Activated CD8-positive, alpha-beta memory T cell treated with anti-CD3 and anti-CD28 coated beads for 36 hours (primary cell): ENCODE results near the gene CTDP1. TPM values are rescaled to one million over a fixed set of nuclear protein-coding genes. Genes with fewer than 3 reads are reported as not detected.

Experiments
- CTCF ChIA-PET: fragments of 350-600 bp; sonication (Branson Sonifier 250); formaldehyde crosslinking; loops from one replicate; lab custom pipeline; 2021; ENCODE audit warnings: antibody characterized with exemption; lab: Charles Lee
- POLR2A ChIA-PET: fragments of 350-600 bp; sonication (Branson Sonifier 250); formaldehyde crosslinking; loops from one replicate; lab custom pipeline; 2021; ENCODE audit warnings: antibody characterized with exemption; lab: Charles Lee
- total RNA-seq, 2 experiments: library from RNA; stranded (reverse); gene quantifications; one replicate each; pipeline ENCODE4 v1.2.3, GENCODE V29; 2021

The CTDP1 gene
- total RNA-seq, 2 experiments from 2014 or later, result 41.5 to 42.9 TPM

GRCh38 chr18:79770501-79770815, 90.9 kb downstream of the CTDP1 start:
- CTCF ChIA-PET, result no interaction called here

DNA sequence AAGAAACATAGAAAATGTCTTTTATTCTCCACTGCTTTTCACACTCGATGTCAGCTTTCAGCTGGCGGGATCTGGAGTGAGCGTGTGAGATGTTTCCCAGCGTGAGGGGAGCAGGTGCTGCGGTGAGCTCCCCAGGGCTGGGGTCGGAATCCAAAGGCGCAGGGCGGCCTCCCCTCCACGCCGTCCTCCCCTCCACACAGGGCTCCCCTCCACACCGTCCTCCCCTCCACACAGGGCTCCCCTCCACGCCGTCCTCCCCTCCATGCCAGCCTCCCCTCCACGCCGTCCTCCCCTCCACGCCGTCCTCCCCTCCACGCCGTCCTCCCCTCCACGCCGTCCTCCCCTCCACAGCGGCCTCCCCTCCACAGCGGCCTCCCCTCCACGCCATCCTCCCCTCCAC, 91.2 kb downstream of the CTDP1 start:
- POLR2A ChIA-PET, result no interaction called here
- CTCF ChIA-PET, result no interaction called here

More at GRCh38 chr18:79770501-79770815, 90.9 kb downstream of the CTDP1 start:
- POLR2A ChIA-PET, result no interaction called here

DNA sequence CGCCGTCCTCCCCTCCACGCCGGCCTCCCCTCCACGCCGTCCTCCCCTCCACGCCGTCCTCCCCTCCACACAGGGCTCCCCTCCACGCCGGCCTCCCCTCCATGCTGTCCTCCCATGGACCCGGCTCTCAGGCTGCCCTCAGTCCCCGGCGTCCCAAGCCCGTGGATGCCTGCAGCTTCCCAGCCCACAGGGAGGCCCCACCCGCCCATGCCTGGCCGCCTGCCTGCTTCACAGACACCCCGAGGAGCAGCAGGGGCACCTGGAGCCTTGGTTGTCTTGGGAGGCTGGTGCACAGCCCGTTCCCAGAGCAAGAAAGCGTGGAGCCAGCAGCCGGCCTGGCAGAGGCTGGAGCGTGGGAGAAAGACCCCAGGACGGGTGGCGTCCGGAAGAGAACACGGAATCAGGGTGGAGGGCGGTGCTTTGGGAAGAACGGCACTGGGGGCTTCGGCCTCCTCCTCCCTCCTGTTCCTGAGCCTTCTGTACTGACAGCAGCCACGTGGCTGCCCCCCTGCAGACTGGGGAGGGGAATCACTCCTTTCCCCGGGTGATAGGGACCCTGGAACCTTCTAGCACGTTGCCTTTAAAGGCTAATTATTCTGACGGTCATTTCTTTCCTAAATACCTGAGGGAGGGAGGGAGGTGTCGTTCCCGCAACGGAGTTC, 92.0 kb downstream of the CTDP1 start:
- ChIA-PET CTCF (no interaction called here), POLR2A (no interaction called here)

DNA sequence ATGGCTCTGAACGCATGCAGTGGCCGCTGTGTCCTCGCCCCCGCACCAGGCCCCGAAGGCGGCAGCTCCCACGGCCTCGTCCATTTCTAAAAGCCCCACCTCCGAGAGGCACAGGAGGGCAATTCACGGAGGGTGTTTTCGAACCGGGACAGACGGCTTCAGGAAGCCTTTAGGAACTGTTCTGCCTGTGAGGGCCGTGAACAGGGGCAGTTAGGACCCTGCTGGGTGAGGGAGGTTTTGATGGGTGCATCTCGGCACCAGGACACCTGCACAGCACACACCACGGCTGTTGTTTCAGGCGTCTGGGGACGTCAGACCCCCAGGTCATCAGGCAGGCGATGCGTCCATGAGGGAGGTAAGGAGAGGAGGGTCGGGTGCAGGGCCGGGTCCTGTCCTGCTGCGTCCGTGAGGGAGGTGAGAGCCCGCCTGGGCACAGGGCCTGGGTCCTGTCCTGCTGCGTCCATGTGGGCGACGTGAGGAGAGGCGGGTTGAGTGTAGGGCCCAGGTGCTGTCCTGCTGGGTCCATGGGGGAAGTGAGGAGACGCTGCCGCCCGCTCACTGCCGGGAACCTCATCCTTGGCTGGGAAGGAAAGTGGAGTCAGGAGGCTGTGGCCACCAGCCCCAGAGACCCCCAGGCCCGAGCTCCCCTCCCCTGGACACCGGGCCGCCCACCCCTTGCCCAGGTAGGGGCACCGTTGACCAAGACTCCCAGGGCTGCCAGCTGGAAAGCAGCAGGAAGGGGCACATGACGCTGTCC, 92.7 kb downstream of the CTDP1 start:
- ChIA-PET CTCF (no interaction called here), POLR2A (no interaction called here)

GRCh38 chr18:79772865-79773696, 93.5 kb downstream of the CTDP1 start:
- ChIA-PET CTCF (no interaction called here), POLR2A (no interaction called here)

DNA sequence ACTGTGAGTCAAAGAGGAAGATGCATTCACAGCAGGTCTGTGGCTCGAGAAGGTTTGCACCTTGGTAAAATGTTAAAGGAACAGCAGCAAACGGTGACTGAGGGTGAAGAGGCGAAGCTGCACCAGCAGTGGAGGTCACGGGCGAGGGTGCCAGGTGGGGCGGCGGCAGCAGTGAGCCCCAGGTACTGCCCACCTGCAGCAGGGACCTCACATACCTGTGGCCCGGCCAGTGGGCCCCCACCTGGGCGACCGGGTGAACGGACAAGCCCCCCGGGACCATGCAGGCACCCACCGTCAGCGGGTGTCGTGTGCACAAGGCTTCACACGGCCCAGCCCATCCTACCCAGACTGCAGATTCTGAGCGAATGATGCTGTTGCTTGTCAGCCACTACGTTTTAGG, 94.5 kb downstream of the CTDP1 start:
- CTCF ChIA-PET, result no interaction called here
- POLR2A ChIA-PET, result no interaction called here

DNA sequence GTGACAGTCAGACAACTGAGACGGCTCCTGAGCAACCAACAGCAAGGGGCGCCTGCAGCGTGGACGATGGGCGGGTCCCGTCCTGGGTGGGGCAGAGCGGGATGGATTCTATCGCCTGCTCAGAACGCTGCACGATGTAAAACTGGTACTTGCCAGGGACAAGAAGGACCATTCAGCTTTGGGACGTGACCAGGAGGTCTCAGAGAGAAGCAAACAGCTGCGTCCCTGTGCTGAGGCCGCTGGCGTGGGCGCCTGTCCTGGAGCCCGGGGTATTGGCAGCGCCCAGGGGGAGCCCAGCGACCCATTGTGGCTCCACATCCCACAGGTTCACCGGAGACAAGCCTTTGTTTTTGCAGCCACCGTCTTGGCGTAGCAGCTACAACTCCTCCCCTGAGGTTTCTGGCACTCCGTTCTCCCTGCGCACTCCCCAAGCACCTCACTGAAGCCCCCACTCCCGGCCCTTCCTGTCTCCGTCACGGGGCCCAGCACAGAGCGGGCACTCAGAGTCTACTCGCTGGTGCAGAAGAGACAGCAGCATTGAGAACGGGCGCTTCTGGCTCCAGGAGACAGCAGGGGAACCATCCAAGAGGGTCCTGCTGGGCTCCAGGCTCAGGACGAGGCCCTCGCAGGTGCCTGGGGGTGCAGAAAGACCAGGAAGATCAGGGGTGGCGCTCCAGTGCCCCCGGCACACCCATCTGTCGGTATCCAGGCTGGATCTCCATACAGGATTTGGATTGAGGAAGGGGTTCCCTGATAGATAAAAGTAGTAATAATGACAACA, 96.0 kb downstream of the CTDP1 start:
- ChIA-PET CTCF (no interaction called here), POLR2A (no interaction called here)

DNA sequence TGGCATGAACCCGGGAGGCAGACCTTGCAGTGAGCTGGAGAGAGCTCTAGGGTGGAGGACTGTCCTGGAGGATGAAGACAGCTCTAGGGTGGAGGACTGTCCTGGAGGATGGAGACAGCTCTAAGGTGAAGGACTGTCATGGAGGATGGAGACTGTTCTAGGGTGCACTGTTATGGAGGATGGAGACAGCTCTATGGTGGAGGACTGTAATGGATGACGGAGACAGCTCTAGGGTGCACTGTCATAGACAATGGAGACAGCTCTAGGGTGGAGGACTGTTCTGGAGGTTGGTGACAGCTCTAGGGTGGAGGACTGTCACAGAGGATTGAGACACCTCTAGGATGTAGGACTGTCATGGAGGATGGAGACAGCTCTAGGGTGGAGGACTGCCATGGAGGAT, 97.1 kb downstream of the CTDP1 start:
- ChIA-PET CTCF (no interaction called here), POLR2A (no interaction called here)

DNA sequence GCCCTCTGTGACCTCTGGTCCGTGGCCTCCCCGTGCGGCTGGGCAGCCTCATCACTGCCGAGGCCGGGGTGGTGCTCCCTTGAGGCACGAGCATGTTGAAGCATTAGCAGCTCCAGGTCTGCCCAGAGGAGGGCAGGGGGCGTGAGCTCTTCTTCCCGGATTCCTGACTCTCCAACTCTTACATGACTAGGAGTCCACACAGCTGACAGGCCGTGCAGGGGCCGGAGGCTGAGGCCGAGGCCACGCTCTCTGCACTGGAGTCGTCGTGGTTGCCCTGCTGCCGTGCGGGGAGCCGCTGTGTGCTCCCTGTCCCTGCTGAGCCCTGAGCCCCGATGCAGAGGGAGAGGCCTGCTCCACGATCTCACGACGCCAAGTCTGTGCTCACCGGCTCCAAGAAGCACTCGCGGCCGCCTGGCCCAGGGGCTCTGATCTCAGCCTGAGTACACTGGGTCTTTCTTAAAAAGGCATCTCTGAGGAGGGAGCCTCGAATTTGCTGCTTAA, 98.7 kb downstream of the CTDP1 start:
- CTCF ChIA-PET, result no interaction called here
- POLR2A ChIA-PET, result no interaction called here

DNA sequence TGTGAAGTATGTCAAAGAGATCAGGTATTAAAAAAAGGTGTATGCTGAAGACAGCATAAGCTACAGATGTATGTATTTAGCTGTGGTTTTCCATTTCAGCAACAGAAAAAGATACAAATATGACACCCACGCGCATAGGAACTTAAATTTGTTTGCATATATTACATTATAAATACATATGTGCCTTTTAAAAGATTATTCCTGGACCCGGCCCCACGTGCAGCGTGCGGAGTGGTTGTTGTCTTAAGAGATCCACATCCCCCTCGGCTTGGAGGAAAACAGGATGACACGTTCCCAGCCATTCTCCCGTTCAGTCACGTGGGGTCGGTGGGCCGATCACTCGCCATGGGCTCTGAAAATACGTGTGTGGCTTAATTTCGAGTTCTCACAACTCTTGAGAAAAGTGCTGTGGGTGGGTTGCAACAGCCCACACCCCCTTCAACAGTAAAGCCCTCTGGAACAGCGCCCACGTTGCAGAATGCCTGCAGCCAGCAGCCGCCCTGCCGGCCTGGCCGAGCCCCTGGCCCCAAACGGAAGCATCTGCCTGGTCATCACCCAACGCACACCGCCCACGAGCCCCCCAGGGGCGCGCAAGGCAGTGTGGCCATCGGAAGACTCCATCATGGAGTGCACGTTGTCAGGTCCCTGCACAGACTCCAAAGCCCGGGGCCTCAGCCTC, 99.6 kb downstream of the CTDP1 start:
- POLR2A ChIA-PET, result no interaction called here

GRCh38 chr18:79779700-79780190, 100.1 kb downstream of the CTDP1 start:
- CTCF ChIA-PET, result no interaction called here
- POLR2A ChIA-PET, result no interaction called here

More for the DNA sequence above, 99.6 kb downstream of the CTDP1 start:
- CTCF ChIA-PET, result no interaction called here

DNA sequence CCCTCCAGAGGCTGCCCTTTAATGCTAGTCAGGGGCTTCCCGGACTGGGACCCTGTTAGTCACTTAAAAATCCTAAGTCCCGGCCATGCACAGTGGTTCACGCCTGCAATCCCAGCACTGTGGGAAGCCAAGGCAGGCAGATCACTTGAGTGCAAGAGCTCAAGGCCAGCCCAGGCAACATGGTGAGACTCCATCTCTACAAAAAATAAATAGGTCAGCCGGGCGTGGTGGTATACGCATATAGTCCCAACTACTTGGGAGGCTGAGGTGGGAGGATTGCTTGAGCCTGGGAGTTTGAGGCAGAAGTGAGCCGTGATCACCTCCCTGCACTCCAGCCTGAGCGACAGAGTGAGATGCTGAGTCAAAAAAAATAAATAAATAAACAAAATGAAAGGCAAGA, 100.9 kb downstream of the CTDP1 start:
- ChIA-PET POLR2A (no interaction called here), CTCF (no interaction called here)

DNA sequence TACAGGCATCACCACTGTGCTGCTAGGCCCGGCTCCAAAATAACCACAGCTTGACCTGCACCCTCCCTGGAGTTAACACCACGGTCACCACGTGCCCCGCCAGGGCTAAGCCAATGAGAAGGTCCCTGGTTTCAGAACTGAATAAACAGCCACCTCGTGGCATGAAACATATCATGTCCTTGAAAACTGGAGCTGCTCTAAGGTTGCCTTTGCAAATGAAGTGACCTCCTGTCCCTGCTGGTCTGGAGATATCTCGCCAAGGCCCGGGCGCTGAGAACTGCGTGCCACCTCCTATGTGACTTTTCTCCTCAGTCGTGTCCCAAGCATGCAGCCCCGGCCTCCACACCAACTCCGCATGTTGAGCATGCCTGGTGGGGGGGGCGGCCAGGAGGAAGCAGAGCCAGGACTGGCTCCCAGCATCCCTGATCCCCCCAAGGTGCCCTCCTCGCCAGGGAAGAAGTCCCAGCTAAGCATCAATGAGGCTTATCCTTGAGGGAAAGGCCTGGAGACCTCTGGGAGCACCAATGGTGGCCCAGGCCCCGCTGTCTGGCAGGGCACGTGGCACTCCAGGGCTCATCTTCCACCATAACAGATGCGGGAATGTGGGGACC, 101.8 kb downstream of the CTDP1 start:
- ChIA-PET CTCF (no interaction called here), POLR2A (no interaction called here)

DNA sequence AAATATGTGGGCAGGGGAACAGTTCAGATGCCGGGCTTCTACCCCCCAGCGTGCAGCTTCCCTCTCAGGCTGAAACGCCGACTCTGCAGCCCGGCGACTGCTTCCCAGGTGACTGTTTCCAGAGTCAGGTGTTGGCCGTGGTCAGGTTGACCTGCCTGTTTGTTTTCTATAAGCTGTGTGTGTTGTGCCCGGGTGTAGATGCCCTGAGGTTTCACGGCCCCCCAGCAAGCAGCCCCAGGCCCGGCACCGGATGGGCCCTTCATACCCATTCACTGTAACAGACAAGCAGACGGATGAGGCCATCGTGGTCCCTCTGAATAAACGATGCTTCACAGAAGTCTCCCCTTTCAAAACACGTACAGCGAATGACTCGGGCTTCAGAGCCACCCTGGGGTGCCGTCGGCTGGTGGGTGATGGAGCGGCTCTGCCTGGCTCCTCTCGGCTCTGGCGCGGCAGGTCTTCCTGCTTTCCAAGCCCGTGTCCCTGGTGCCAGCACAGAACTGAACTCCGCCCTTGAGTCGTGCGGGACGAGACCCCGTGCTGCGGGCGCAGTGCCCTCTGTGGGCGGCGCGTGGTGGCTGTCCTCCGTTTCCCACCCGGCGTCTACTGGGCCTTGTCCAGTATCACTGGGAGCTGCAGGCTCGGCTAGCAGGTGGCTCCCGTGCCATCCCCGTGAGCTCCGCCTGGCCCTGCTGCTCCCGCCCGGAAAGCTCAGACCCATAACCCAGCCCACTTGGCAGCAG, 103.1 kb downstream of the CTDP1 start:
- POLR2A ChIA-PET, result interaction anchor here (0.7 kb wide), 1 partner anchor 395 kb away, joined by 4 read pairs; no protein-coding TSS in a partner anchor
- CTCF ChIA-PET, result no interaction called here

DNA sequence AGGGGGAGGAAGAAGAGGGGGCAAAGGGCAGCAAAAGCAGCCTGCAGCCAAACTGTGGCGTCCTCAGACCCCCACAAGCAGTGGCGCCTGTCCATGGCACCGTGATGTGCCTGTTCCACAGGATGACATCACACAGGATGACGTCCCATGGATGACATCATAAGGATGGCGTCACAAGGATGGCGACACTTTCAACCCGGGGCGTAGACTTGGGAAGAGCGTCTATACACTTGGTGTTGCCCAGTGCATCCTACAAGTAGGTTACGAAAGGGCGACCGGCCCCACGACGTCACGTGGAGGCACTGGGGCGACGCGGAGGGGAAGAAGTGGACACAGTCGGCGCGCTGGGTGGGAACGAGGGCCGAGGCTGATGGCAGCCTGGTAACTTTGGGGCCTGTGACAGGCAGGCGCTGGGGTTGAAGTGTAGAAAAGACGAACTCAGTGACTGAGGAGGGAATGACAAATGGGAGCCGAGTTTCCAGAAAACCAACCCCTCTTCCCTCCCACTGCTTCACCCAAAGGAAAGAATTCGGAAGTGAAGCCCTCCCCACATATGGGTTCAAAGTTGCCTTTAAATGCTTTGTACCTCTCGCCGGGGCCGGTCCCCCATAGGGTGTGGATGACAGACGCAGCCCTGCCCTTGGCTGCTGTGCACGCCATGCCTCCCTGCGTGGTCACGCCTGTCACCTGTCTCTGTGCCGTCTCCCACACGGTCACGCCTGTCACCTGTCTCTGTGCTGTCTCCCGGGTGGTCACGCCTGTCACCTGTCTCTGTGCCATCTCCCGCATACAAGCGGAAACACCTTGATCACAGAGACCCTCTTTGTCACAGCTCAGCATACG, 104.7 kb downstream of the CTDP1 start:
- ChIA-PET CTCF (no interaction called here), POLR2A (no interaction called here)

- CTCF ChIA-PET, result no interaction called here
- POLR2A ChIA-PET, result no interaction called here
Measured at GRCh38 chr18:79784965-79785770, 105.6 kb downstream of the CTDP1 start.
